HepG2 (cell line): ENCODE data around the gene CYB561. TPM values are rescaled to one million over a fixed set of nuclear protein-coding genes. Genes with fewer than 3 reads are reported as not detected.

Experiments
- ATAC-seq: fragments of 200-7000 bp; cut with Tn5 transposase; 3 replicates; pipeline ENCODE4 v1.9.1; 2020; ENCODE audit warnings: mild to moderate bottlenecking, moderate library complexity
- BruUV-seq: library from RNA; stranded (reverse); fragments of 400-500 nt; replicated peaks from 2 replicates; lab custom pipeline; 2021; lab: Mats Ljungman, UMichigan
- CTCF ChIA-PET: fragments of 300-600 bp; formaldehyde crosslinking; extraction: SDS; loops from one replicate; lab custom pipeline; 2021; ENCODE audit warnings: low total read pairs, inconsistent platforms, low intra/inter-chr PET ratio; lab: Yijun Ruan, JAX
- POLR2A ChIA-PET: fragments of 350-600 bp; sonication (Branson Sonifier 250); formaldehyde crosslinking; loops from one replicate; lab custom pipeline; 2020; ENCODE audit warnings: antibody characterized with exemption, inconsistent platforms; lab: Yijun Ruan, JAX
- DNase-seq: peaks from one replicate; pipeline ENCODE4 v3.0.0-alpha.2; 2015; ENCODE audit warnings: low spot score
- FAIRE-seq: peaks from 3 replicates; lab custom pipeline; 2011; peaks lifted over from hg19 to GRCh38; lab: Jason Lieb, UNC
- H2AFZ ChIP-seq: one replicate; pipeline ENCODE4 v1.6.1; 2011; ENCODE audit warnings: low read length, inconsistent platforms
- H3K27ac ChIP-seq: fragments of 300-600 bp; 3 replicates; pipeline ENCODE4 v1.8.0; 2011; ENCODE audit warnings: mixed run types, mild to moderate bottlenecking, mixed read lengths, low read length, inconsistent platforms; ENCODE audit not compliant: insufficient read depth; ENCODE audit errors: extremely low read length
- H3K27me3 ChIP-seq, 2 experiments: fragments of 200-600 bp in 1 of 2; 2 replicates in 1 of 2; 3 replicates in 1 of 2; pipeline versions ENCODE4 v1.6.0 to v1.8.0; 2011; ENCODE audit warnings: low read length in 2 of 2, mild to moderate bottlenecking in 2 of 2, moderate library complexity in 2 of 2, inconsistent platforms in 1 of 2; ENCODE audit not compliant: insufficient read depth in 2 of 2, control insufficient read depth in 1 of 2
- H3K36me3 ChIP-seq, 2 experiments: fragments of 200-600 bp in 1 of 2; replicated peaks in 1 of 2; 2 replicates in 1 of 2; 3 replicates in 1 of 2; pipeline versions ENCODE4 v1.5.1 to v1.8.0; 2011; ENCODE audit warnings: low read length in 2 of 2, inconsistent platforms in 1 of 2; ENCODE audit not compliant: insufficient read depth in 2 of 2, control insufficient read depth in 1 of 2
- H3K4me1 ChIP-seq: 2 replicates; pipeline ENCODE4 v1.5.1; 2012; ENCODE audit warnings: low read length, inconsistent platforms; ENCODE audit not compliant: insufficient read depth
- H3K4me2 ChIP-seq: 2 replicates; pipeline ENCODE4 v1.6.0; 2011; ENCODE audit warnings: low read depth, low read length, inconsistent platforms
- H3K4me3 ChIP-seq, 3 experiments: fragments of 200-600 bp in 1 of 3; sonication (generic), shearing (Covaris generic) in 1 of 3; replicated peaks in 1 of 3; 2 replicates each; pipeline ENCODE4 v1.5.1; 2011 to 2016; ENCODE audit warnings: low read length in 3 of 3, inconsistent platforms in 2 of 3, low read depth in 2 of 3, mild to moderate bottlenecking in 2 of 3, control low read depth in 1 of 3, mixed read lengths in 1 of 3; ENCODE audit not compliant: insufficient read depth in 1 of 3
- H3K79me2 ChIP-seq: one replicate; pipeline ENCODE4 v1.6.1; 2011; ENCODE audit warnings: low read length, inconsistent platforms; ENCODE audit not compliant: insufficient read depth
- H3K9ac ChIP-seq: 2 replicates; pipeline ENCODE4 v1.6.0; 2011; ENCODE audit warnings: mild to moderate bottlenecking, low read depth, low read length, inconsistent platforms; ENCODE audit not compliant: insufficient read depth
- H3K9me3 ChIP-seq: 2 replicates; pipeline ENCODE4 v1.5.1; 2012; ENCODE audit warnings: mild to moderate bottlenecking, low read length
- H4K20me1 ChIP-seq: 2 replicates; pipeline ENCODE4 v1.6.0; 2011; ENCODE audit warnings: inconsistent platforms, mild to moderate bottlenecking, low read length, moderate library complexity; ENCODE audit not compliant: insufficient read depth
- IKZF4 ChIP-seq: sonication (generic); formaldehyde crosslinking; IDR thresholded peaks from 2 replicates; pipeline ENCODE4 v1.5.1; 2020; ENCODE audit warnings: borderline replicate concordance, mild to moderate bottlenecking, low read depth, missing genetic modification reagents; ENCODE audit errors: not compliant biosample characterization
- JUN ChIP-seq: sonication (generic); formaldehyde crosslinking; IDR thresholded peaks from 2 replicates; pipeline ENCODE4 v1.4.0; 2020; ENCODE audit warnings: mild to moderate bottlenecking, missing genetic modification reagents
- KLF6 ChIP-seq: IDR thresholded peaks from 2 replicates; pipeline ENCODE4 v1.8.0; 2016; ENCODE audit warnings: missing biosample characterization, missing genetic modification reagents
- NFE2L2 ChIP-seq: fragments of 150-350 bp; IDR thresholded peaks from 2 replicates; pipeline ENCODE4 v1.6.1; 2014; ENCODE audit warnings: low read length
- NFYC ChIP-seq: IDR thresholded peaks from 2 replicates; pipeline ENCODE4 v1.6.1; 2016; ENCODE audit warnings: missing genetic modification reagents, missing compliant biosample characterization
- SMAD1 ChIP-seq: sonication (generic); formaldehyde crosslinking; IDR thresholded peaks from 2 replicates; pipeline ENCODE4 v1.4.0; 2020; ENCODE audit warnings: missing genetic modification reagents, low read depth, mild to moderate bottlenecking, borderline replicate concordance
- SRF ChIP-seq: IDR thresholded peaks from 2 replicates; pipeline ENCODE4 v1.6.1; 2011; ENCODE audit warnings: mild to moderate bottlenecking, low read depth, low read length, moderate library complexity
- TMF1 ChIP-seq: sonication (generic); formaldehyde crosslinking; IDR thresholded peaks from 2 replicates; pipeline ENCODE4 v1.8.1; 2022; ENCODE audit warnings: low read depth, missing genetic modification reagents
- ZNF20 ChIP-seq: sonication (generic); formaldehyde crosslinking; IDR thresholded peaks from 2 replicates; pipeline ENCODE4 v1.4.0; 2020; ENCODE audit warnings: mild to moderate bottlenecking, moderate library complexity, missing genetic modification reagents
- ZNF691 ChIP-seq: sonication (generic); formaldehyde crosslinking; IDR thresholded peaks from 2 replicates; pipeline ENCODE4 v1.4.0; 2020; ENCODE audit warnings: missing genetic modification reagents, low read depth, mild to moderate bottlenecking, borderline replicate concordance
- WGBS: methylation state at CpG from one replicate; pipeline ENCODE4 v1.1.6; 2017; ENCODE audit warnings: low lambda C conversion rate; 5-methylcytosine and 5-hydroxymethylcytosine counted together
- in situ Hi-C: cut with HindIII; loops from 2 replicates; pipeline ENCODE4 v1.10.0; 2017; ENCODE audit warnings: low pct_unique_long_range_greater_than_20kb; ENCODE audit not compliant: extremely low pct_ligation_motif_present
- intact Hi-C: fragments of 100-400 bp; cut with micrococcal nuclease; formaldehyde crosslinking; loops from one replicate; pipeline ENCODE4 v1.10.0; 2022; ENCODE audit not compliant: unreplicated experiment
- polyA plus RNA-seq, 8 experiments: library from polyadenylated mRNA; depleted of rRNA in 3 of 8; stranded (reverse) in 7 of 8; unstranded in 1 of 8; fragments of >200 nt; fragmentation: Illumina TruSeq in 4 of 8; extraction: Trizol in 4 of 8; gene quantifications; 2 replicates each; pipeline versions ENCODE4 v1.2.1 to v1.2.3, GENCODE V29; 2011 to 2016; ENCODE audit warnings: low read depth in 4 of 8, missing spikeins in 1 of 8, mixed read lengths in 1 of 8; ENCODE audit not compliant: insufficient read depth in 1 of 8
- total RNA-seq, 5 experiments: library from RNA; depleted of rRNA; stranded (reverse); fragments of >200 nt; fragmentation: Illumina TruSeq; extraction: Trizol; gene quantifications; 2 replicates each; pipeline ENCODE4 v1.2.3, GENCODE V29; 2016; ENCODE audit warnings: low read depth in 1 of 5

Gene CYB561
- total and polyA plus RNA-seq, 2 of the 13 experiments (the other 11 are each of a cell fraction or from before 2014, with no cell fraction given) = 1.5 to 6.7 TPM

- H3K27ac ChIP-seq = no peak overlapping the region
- intact Hi-C loops = no loop called here
- DNase-seq = no peak
- H2AFZ ChIP-seq = no peak overlapping the region
- ChIA-PET POLR2A (no interaction called here), CTCF (no interaction called here)
- peaks cover 19 to 71% of the 10 kb centered on the region in 2 experiments for H3K27me3 ChIP-seq
- H4K20me1 ChIP-seq = no peaks in the 10 kb centered on the region
- no peak overlapping the region for H3K4me2 ChIP-seq
- no peak overlapping the region for H3K9ac ChIP-seq
- H3K4me1 ChIP-seq = peaks cover 20% of the 10 kb centered on the region
- 22% methylated on average over 12 of the region's 16 CpGs for WGBS
- no TSS peak for BruUV-seq
- in situ Hi-C loops = no loop called here
- no peak for FAIRE-seq
- no peaks in the 10 kb centered on the region for H3K79me2 ChIP-seq
- TF ChIP-seq KLF6 (CRISPR knock-in tag) = no peak
- TF ChIP-seq SRF = no peak
- no peak for TF ChIP-seq JUN (CRISPR knock-in tag)
- no peak overlapping the region for H3K4me3 ChIP-seq
- no peaks in the 10 kb centered on the region for H3K36me3 ChIP-seq
- H3K9me3 ChIP-seq = no peaks in the 10 kb centered on the region
- no peak for ATAC-seq
Measured at GRCh38 chr17:63481488-63481870, 35.4 kb upstream of the CYB561 start.

GRCh38 chr17:63480826-63481487 is 34.9 kb upstream of the CYB561 start:
- in situ Hi-C loops (no loop called here), intact Hi-C loops (no loop called here)
- ATAC-seq = no peak
- no peaks in the 10 kb centered on the region for H4K20me1 ChIP-seq
- no peaks in the 10 kb centered on the region for H3K9me3 ChIP-seq
- no peak overlapping the region for H2AFZ ChIP-seq
- peaks cover 24% of the 10 kb centered on the region for H3K4me1 ChIP-seq
- no peak for DNase-seq
- H3K4me2 ChIP-seq = no peak overlapping the region
- BruUV-seq = no TSS peak
- H3K27me3 ChIP-seq = peaks cover 17 to 71% of the 10 kb centered on the region in 2 experiments
- no peak overlapping the region for H3K4me3 ChIP-seq
- TF ChIP-seq IKZF4 (CRISPR knock-in tag) = no peak
- TF ChIP-seq NFYC = no peak
- TF ChIP-seq TMF1 (CRISPR knock-in tag) = no peak
- no peak for TF ChIP-seq NFE2L2
- no peak for TF ChIP-seq SMAD1
- TF ChIP-seq ZNF20 (CRISPR knock-in tag) = no peak
- no peak for TF ChIP-seq ZNF691 (CRISPR knock-in tag)
- H3K79me2 ChIP-seq = no peaks in the 10 kb centered on the region
- H3K36me3 ChIP-seq = no peaks in the 10 kb centered on the region
- WGBS = 15% methylated on average over 7 of the region's 11 CpGs
- no peak overlapping the region for H3K9ac ChIP-seq
- no peak overlapping the region for H3K27ac ChIP-seq
- ChIA-PET POLR2A (no interaction called here), CTCF (interaction anchor here (5.3 kb wide), 1 partner anchor 56 kb away, joined by 53 read pairs; no protein-coding TSS in a partner anchor)
- FAIRE-seq = no peak
